ENCODE measurements around the gene PCYT1A. TPM values are rescaled to one million over a fixed set of nuclear protein-coding genes. Genes with fewer than 3 reads are reported as not detected.

The PCYT1A gene
- total RNA-seq, 1 experiment from 2014 or later = 52.2 TPM

DNA sequence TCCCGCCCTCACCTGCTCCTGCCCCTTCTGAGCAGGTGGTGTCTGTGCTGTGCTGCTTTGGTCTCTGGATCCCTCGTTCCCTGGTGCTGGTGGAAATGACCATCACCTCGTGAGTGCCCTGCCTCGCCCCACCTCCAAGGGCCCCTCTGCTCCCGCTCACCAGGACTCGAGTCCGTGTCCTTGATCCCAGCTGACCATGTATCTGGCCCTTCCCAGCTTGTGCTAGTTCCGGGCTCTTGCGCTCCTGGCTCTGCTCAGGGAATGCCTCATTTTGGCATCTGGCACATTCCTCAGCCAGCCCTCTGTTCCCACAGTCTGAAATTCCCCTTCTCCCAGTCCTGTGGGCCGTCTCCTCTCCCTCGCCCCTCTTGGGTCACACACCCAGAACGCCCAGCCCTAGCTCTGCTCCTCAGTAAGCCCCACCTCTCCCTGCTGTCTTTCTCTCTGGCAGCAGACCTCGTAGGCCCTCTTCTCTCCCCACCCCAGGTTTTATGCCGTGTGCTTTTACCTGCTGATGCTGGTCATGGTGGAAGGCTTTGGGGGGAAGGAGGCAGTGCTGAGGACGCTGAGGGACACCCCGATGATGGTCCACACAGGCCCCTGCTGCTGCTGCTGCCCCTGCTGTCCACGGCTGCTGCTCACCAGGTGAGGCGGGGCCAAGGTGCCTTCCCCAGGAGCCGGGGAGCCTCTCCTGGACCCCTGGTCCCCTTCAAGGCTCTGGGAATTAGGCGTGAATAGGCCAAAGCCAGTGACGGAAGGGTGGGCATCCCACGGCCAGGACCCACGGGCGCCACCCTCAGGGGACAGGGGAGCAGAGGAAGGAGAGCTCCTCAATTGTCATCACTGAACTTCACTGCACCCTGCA is 59.7 kb downstream of the PCYT1A start:
- no peaks in the 10 kb centered on the region for H3K4me1 Mint-ChIP-seq (ENCODE audit: low read depth, unreplicated experiment)
- H3K27me3 ChIP-seq (replicated peaks; ENCODE audit: control insufficient read depth, insufficient read depth, low read length) = no peaks in the 10 kb centered on the region
- intact Hi-C loops (cut with micrococcal nuclease; ENCODE audit: unreplicated experiment) = no loop called here
- ChIA-PET POLR2A (no interaction called here), CTCF (no interaction called here)
- H3K9me3 ChIP-seq = no peaks in the 10 kb centered on the region
- DNase-seq = no peak
- no TSS peak for BruUV-seq (replicated peaks)
- no peaks in the 10 kb centered on the region for H3K27me3 Mint-ChIP-seq (ENCODE audit: insufficient read depth, unreplicated experiment)
- no peak overlapping the region for H3K4me3 Mint-ChIP-seq (ENCODE audit: unreplicated experiment)
- H3K36me3 ChIP-seq (ENCODE audit: control insufficient read depth, insufficient read depth, low read length) = no peaks in the 10 kb centered on the region
- no peaks in the 10 kb centered on the region for H3K9me3 Mint-ChIP-seq (ENCODE audit: unreplicated experiment)
- peak overlapping the region; percentile 66 for H3K27ac Mint-ChIP-seq (ENCODE audit: unreplicated experiment)
- H3K4me1 ChIP-seq = no peaks in the 10 kb centered on the region
- H3K36me3 Mint-ChIP-seq (ENCODE audit: insufficient read depth, unreplicated experiment) = peaks cover 14% of the 10 kb centered on the region
- TF ChIP-seq, protein P1, sequence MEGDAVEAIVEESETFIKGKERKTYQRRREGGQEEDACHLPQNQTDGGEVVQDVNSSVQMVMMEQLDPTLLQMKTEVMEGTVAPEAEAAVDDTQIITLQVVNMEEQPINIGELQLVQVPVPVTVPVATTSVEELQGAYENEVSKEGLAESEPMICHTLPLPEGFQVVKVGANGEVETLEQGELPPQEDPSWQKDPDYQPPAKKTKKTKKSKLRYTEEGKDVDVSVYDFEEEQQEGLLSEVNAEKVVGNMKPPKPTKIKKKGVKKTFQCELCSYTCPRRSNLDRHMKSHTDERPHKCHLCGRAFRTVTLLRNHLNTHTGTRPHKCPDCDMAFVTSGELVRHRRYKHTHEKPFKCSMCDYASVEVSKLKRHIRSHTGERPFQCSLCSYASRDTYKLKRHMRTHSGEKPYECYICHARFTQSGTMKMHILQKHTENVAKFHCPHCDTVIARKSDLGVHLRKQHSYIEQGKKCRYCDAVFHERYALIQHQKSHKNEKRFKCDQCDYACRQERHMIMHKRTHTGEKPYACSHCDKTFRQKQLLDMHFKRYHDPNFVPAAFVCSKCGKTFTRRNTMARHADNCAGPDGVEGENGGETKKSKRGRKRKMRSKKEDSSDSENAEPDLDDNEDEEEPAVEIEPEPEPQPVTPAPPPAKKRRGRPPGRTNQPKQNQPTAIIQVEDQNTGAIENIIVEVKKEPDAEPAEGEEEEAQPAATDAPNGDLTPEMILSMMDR (IDR thresholded peaks at IDR 0.05; ENCODE audit: insufficient read depth in 1 of 2, low read depth in 1 of 2, low read length in 1 of 2, severe bottlenecking in 1 of 2, unreplicated experiment in 1 of 2) = no peak
- no peak overlapping the region for H3K4me3 ChIP-seq (ENCODE audit: low read depth, low read length)

DNA sequence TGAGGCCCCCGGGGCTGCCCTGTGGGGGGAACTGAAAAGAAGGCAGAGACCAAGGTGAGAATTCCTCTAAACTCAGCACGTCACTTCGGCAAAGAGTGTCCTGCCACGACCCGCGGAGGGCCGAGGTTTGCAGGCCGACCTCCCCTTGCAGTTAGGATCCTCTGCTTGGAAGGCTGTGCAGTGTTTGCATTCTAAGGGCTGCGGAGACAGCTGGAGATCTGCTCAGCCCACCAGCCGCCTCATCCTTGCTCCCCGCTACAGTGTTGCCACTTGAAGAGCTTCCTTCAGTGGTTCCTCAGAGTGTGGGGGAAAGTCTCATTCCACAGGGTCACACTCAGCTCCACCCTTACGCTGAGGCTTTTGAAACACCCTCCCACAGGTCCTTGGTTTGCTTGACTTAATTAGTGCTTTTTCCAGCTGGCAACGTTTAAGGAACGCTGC is 60.4 kb downstream of the PCYT1A start:
- Histone ChIP-seq H3K9me3 (no peaks in the 10 kb centered on the region), H3K27me3 (replicated peaks; ENCODE audit: control insufficient read depth, insufficient read depth, low read length) (no peaks in the 10 kb centered on the region), H3K4me3 (ENCODE audit: low read depth, low read length) (no peak overlapping the region), H3K36me3 (ENCODE audit: control insufficient read depth, insufficient read depth, low read length) (no peaks in the 10 kb centered on the region), H3K4me1 (no peaks in the 10 kb centered on the region)
- intact Hi-C loops (cut with micrococcal nuclease; ENCODE audit: unreplicated experiment) = no loop called here
- BruUV-seq (replicated peaks) = no TSS peak
- POLR2A ChIA-PET = no interaction called here
- DNase-seq = no peak
- no peak overlapping the region for H3K27ac Mint-ChIP-seq (ENCODE audit: unreplicated experiment)
- TF ChIP-seq, protein P1 (IDR thresholded peaks at IDR 0.05; ENCODE audit: insufficient read depth in 1 of 2, low read depth in 1 of 2, low read length in 1 of 2, severe bottlenecking in 1 of 2, unreplicated experiment in 1 of 2) = no peak
- H3K4me3 Mint-ChIP-seq (ENCODE audit: unreplicated experiment) = no peak overlapping the region
- H3K4me1 Mint-ChIP-seq (ENCODE audit: low read depth, unreplicated experiment) = no peaks in the 10 kb centered on the region
- no peaks in the 10 kb centered on the region for H3K27me3 Mint-ChIP-seq (ENCODE audit: insufficient read depth, unreplicated experiment)
- CTCF ChIA-PET = no interaction called here
- H3K36me3 Mint-ChIP-seq (ENCODE audit: insufficient read depth, unreplicated experiment) = peaks cover 14% of the 10 kb centered on the region
- no peaks in the 10 kb centered on the region for H3K9me3 Mint-ChIP-seq (ENCODE audit: unreplicated experiment)

DNA sequence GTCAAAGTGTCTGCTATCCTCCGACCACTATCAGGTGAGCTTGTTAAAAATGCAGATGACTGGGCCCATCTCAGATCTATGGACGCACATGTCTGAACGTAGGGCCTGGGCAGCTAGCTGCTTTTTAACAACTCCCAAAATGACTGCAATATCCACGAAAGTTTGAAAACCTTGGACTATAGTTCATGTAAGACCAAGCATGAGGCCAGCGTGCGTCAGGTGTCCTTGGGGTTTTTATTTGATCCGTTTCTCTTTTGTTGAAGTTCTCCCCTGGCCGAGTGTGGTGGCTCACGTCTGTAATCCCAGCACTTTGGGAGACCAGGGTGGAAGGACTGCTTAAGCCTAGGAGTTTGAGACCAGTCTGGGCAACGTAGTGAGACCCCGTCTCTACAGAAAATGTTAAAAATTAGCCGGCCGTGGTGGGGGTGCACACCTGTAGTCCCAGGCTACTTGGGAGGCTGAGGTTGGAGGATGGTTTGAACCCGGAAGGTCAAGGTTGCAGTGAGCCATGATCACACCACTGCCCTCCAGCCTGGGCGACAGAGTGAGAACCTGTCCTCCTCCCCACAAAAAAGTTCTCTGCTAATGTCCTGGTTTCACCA is 61.7 kb downstream of the PCYT1A start:
- H3K4me1 ChIP-seq = no peaks in the 10 kb centered on the region
- DNase-seq = no peak
- no peaks in the 10 kb centered on the region for H3K36me3 ChIP-seq (ENCODE audit: control insufficient read depth, insufficient read depth, low read length)
- Mint-ChIP-seq H3K9me3 (ENCODE audit: unreplicated experiment) (no peaks in the 10 kb centered on the region), H3K4me3 (ENCODE audit: unreplicated experiment) (no peak overlapping the region), H3K4me1 (ENCODE audit: low read depth, unreplicated experiment) (no peaks in the 10 kb centered on the region), H3K36me3 (ENCODE audit: insufficient read depth, unreplicated experiment) (peaks cover 14% of the 10 kb centered on the region), H3K27me3 (ENCODE audit: insufficient read depth, unreplicated experiment) (no peaks in the 10 kb centered on the region), H3K27ac (ENCODE audit: unreplicated experiment) (no peak overlapping the region)
- no peak overlapping the region for H3K4me3 ChIP-seq (ENCODE audit: low read depth, low read length)
- H3K27me3 ChIP-seq (replicated peaks; ENCODE audit: control insufficient read depth, insufficient read depth, low read length) = no peaks in the 10 kb centered on the region
- ChIA-PET POLR2A (no interaction called here), CTCF (interaction anchor here (0.6 kb wide), 1 partner anchor 207 kb away, joined by 3 read pairs; the partner anchor contains the start of gene UBXN7)
- TF ChIP-seq, protein P1 (IDR thresholded peaks at IDR 0.05; ENCODE audit: insufficient read depth in 1 of 2, low read depth in 1 of 2, low read length in 1 of 2, severe bottlenecking in 1 of 2, unreplicated experiment in 1 of 2) = no peak
- BruUV-seq (replicated peaks) = no TSS peak
- no peaks in the 10 kb centered on the region for H3K9me3 ChIP-seq
- intact Hi-C loops (cut with micrococcal nuclease; ENCODE audit: unreplicated experiment) = no loop called here

All from Caco-2 (cell line).